PC-9 (cell line): Measurements from ENCODE around the gene C2orf49.

Experiments used
- CTCF ChIP-seq: fragments of 200-600 bp; sonication (generic); conservative IDR thresholded peaks from 2 replicates; pipeline ENCODE4 v1.6.1; 2017; ENCODE audit warnings: mixed run types, antibody characterized with exemption, mild to moderate bottlenecking, moderate library complexity
- EZH2 ChIP-seq: fragments of 200-600 bp; sonication (generic); IDR thresholded peaks from 2 replicates; pipeline ENCODE4 v1.8.0; 2017; ENCODE audit warnings: antibody characterized with exemption, low read depth

GRCh38 chr2:105373895-105374401, 36.6 kb downstream of the C2orf49 start:
- TF ChIP-seq CTCF (no peak), EZH2 (no peak)
